Epithelial cell of proximal tubule (primary cell): ENCODE data around the gene LRRC56. TPM values are rescaled to one million over a fixed set of nuclear protein-coding genes. Genes with fewer than 3 reads are reported as not detected.

ENCODE experiments used
- DNase-seq: peaks from one replicate; pipeline ENCODE4 v3.0.0-alpha.2; 2011; ENCODE audit warnings: low read depth
- H3K4me3 ChIP-seq: 2 replicates; pipeline ENCODE4 v1.5.1; 2011; ENCODE audit warnings: low read depth, mild to moderate bottlenecking, low read length
- total RNA-seq: library from RNA; depleted of rRNA; stranded (reverse); fragments of >200 nt; gene quantifications from 2 replicates; pipeline ENCODE4 v1.2.3, GENCODE V29; 2015
- TF ChIP-seq, protein P1 (sequence below): conservative IDR thresholded peaks from 2 replicates; pipeline ENCODE4 v1.5.1; 2012; ENCODE audit warnings: low read depth, mild to moderate bottlenecking, low read length

Gene LRRC56
- total RNA-seq, 1 donor from 2014 or later, result 1.6 TPM

DNA sequence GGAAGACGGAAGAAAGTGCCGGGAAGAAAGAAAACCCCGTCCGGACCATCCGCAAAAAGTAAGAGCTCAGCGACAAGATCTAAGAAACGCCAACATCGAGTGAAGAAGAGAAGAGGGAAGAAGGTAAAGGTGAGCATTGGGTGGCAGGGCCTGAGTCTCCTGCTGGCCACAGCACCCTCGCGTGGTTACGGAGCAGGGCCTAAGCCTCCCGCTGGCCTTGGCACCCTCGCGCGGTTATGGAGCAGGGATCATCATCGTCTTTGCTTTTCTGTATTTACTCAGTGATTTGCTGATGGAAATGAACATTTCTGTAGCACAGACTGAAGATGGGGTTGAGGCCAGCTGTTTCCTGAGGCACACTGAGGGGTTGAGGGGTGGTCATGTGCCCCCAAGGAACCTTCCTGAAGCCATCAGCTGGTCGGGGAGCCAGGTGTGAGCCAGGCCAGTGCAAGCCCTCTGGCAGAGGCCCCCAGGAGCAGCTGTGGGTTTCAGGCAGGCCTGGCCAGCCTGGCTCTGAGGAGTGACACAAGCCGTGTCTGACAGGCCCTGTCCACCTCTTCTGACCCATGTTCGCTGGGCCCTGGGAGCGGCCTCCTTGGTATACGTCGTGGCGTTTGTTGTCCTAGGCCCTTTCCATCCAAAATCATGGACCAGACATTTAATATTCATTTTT lies 64.4 kb downstream of the LRRC56 start:
- DNase-seq, result no peak
- TF ChIP-seq, protein P1, sequence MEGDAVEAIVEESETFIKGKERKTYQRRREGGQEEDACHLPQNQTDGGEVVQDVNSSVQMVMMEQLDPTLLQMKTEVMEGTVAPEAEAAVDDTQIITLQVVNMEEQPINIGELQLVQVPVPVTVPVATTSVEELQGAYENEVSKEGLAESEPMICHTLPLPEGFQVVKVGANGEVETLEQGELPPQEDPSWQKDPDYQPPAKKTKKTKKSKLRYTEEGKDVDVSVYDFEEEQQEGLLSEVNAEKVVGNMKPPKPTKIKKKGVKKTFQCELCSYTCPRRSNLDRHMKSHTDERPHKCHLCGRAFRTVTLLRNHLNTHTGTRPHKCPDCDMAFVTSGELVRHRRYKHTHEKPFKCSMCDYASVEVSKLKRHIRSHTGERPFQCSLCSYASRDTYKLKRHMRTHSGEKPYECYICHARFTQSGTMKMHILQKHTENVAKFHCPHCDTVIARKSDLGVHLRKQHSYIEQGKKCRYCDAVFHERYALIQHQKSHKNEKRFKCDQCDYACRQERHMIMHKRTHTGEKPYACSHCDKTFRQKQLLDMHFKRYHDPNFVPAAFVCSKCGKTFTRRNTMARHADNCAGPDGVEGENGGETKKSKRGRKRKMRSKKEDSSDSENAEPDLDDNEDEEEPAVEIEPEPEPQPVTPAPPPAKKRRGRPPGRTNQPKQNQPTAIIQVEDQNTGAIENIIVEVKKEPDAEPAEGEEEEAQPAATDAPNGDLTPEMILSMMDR, result no peak

DNA sequence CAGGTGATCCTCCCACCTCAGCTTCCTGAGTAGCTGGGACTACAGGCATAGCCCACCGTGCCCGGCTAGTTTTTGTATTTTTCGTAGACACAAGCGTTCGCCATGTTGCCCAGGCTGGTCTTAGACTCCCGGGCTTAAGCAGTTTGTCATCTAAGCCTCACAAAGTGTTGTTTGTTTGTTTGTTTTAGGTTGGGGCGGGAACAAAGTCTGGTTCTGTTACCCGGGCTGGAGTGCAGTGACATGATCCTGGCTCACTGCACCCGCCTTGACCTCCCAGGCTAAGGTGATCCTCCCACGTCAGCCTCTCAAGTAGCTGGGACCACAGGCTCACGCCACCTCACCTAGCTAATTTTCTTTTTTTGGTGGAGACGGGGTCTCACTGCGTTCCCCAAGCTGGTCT lies 65.8 kb downstream of the LRRC56 start:
- H3K4me3 ChIP-seq, result no peak overlapping the region
- TF ChIP-seq, protein P1, result no peak
- no peak for DNase-seq

More for the DNA sequence above, 64.4 kb downstream of the LRRC56 start:
- no peak overlapping the region for H3K4me3 ChIP-seq

Other genes starting within 250 kb of the LRRC56 start
- 7.8 and 13.1 TPM in 2 replicates for gene PGGHG, start 248.4 kb upstream of the LRRC56 start, total RNA-seq
- not detected in 2 replicates for gene IFITM5, start 238.0 kb upstream of the LRRC56 start, total RNA-seq
- gene IFITM2, start 229.7 kb upstream of the LRRC56 start, total RNA-seq, result 54.7 and 177 TPM in 2 replicates
- 15.7 and 56.8 TPM in 2 replicates for gene IFITM1, start 223.5 kb upstream of the LRRC56 start, total RNA-seq
- 85.7 and 113 TPM in 2 replicates for gene IFITM3, start 216.7 kb upstream of the LRRC56 start, total RNA-seq
- 13.9 and 24.4 TPM in 2 replicates for gene B4GALNT4, start 168.0 kb upstream of the LRRC56 start, total RNA-seq
- gene PKP3, start 143.3 kb upstream of the LRRC56 start, total RNA-seq, result 20.6 and 30.7 TPM in 2 replicates
- 52.9 and 83.9 TPM in 2 replicates for gene SIGIRR, start 122.5 kb upstream of the LRRC56 start, total RNA-seq
- 7.7 and 20.1 TPM in 2 replicates for gene ANO9, start 95.5 kb upstream of the LRRC56 start, total RNA-seq
- 53.4 and 66.1 TPM in 2 replicates for gene PTDSS2, start 87.2 kb upstream of the LRRC56 start, total RNA-seq
- 163 and 204 TPM in 2 replicates for gene RNH1, start 30.3 kb upstream of the LRRC56 start, total RNA-seq
- gene HRAS, start 2.0 kb upstream of the LRRC56 start, total RNA-seq, result 63.2 and 128 TPM in 2 replicates
- gene LMNTD2, start 23.2 kb downstream of the LRRC56 start, total RNA-seq, result 1.5 and 2.2 TPM in 2 replicates
- gene RASSF7, start 23.4 kb downstream of the LRRC56 start, total RNA-seq, result 106 and 154 TPM in 2 replicates
- gene PHRF1, start 38.9 kb downstream of the LRRC56 start, total RNA-seq, result 24.2 and 33.5 TPM in 2 replicates
- gene IRF7, start 78.4 kb downstream of the LRRC56 start, total RNA-seq, result 25.6 and 40.8 TPM in 2 replicates
- gene CDHR5, start 87.4 kb downstream of the LRRC56 start, total RNA-seq, result not detected in 2 replicates
- not detected in 2 replicates for gene SCT, start 89.7 kb downstream of the LRRC56 start, total RNA-seq
- gene DRD4, start 99.7 kb downstream of the LRRC56 start, total RNA-seq, result not detected in 2 replicates
- 38.2 and 40.4 TPM in 2 replicates for gene DEAF1, start 157.7 kb downstream of the LRRC56 start, total RNA-seq
- 10.7 and 20.8 TPM in 2 replicates for gene TMEM80, start 158.3 kb downstream of the LRRC56 start, total RNA-seq
- gene EPS8L2, start 168.7 kb downstream of the LRRC56 start, total RNA-seq, result 145 and 151 TPM in 2 replicates
- gene TALDO1, start 209.9 kb downstream of the LRRC56 start, total RNA-seq, result 332 and 365 TPM in 2 replicates
- gene GATD1, start 240.0 kb downstream of the LRRC56 start, total RNA-seq, result 32.6 and 68.8 TPM in 2 replicates